Anterior cingulate cortex (tissue), 58 donors: ENCODE results near the gene POPDC2.
"Not testable (repeated sequence)": the region's sequence is repeated elsewhere in the genome, so short reads cannot be mapped to it uniquely, and the experiment has no call there.

ENCODE experiments used
- DNase-seq, 58 donors: peaks; one replicate each; lab custom pipeline; 2025; lab: John Stamatoyannopoulos, UW

The POPDC2 gene

DNA sequence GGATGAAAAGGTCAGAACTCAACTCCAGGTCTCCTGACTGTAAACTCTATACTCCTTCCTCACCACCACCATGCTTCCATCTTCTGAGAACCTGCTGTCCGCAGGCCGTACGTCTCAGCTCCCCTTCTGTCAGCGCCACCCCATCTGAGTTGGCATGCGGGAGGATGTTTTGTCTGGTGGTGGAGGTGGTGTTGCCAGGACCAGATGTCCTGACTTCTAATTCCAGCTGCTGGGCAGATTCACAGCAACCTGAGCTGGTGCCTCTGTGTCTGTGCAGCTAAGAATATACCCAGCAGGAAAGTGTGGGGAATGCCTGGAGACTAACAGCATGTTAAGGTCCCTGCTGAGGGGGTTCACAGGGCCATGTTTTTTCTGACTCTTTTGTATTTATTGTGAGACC is 39.5 kb downstream of the POPDC2 start:
- DNase-seq: no peak

DNA sequence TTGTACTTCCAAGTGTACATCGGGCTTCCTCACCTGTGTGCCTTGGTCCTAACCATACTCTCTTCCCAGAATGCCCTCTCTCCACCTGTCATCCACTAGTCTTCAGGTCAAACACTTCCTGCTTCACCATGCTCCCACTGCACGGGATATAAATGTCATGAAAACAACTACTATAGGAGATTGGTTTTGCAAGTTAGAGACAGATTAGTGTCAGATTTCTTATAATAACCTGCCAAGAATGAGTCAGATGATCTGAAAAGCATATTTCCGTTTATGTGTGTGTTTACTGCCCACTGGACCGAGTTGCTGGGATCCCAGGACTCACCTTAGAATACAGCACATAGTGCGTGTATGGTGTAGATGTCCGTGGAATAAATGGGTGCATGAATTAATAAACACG is 41.3 kb downstream of the POPDC2 start:
- no peak for DNase-seq

DNA sequence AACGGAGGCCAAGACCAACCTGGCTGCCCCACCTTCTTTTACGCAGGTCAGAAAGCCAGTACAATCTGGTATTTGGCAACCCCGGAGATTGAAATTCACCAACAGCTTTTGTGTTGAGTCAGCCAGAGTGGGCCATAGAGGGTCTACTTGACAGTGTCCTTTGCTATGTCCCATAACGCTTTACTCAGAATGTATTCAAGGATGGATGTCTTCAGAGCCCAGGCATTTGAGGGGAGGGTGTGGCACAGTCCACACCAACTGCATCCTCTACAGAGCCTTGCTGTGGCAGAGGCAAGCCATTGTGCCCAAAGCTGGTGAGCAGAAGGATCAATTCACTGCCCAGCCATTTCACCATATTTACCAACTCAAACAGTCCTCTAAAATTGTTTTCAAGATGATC is 44.3 kb downstream of the POPDC2 start:
- no peak for DNase-seq

DNA sequence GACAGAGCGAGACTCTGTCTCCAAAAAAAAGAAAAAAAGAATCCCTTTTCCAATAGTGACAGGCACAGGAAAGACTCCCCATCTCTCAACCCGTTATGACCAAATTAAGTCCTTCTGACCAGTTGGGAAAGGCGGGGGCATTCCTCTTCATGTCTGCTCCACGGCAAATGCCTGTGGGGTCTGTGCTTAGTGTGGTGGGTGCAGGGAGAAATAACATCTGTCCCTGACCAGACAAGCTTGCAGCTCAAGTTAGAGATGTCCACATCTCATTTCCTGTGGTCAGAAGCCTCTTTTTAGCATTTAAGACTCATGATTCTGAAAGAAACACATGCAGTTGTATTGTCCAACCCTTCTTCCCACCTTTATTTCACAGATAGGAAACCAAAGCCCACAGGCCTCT is 46.5 kb downstream of the POPDC2 start:
- DNase-seq: no peak

DNA sequence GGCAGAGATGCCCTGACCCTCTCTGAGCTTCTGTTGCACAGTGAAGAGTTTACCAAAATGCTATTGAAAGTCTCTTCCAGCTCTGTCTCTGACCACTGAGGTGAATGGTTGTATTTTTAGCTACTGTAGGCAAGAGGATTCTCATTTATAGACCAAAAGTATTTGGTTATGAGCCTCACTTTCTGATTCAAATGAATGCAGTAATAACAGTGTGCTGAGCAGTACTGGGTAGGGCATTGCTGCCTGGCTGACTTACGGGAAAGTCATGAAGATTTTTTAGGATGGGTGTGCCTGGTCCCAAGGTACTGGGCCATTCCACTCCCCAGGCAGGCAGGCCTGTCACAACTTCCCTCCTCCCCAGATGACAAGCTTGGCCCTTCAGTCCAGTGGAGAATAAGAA is 47.2 kb downstream of the POPDC2 start:
- no peak for DNase-seq

DNA sequence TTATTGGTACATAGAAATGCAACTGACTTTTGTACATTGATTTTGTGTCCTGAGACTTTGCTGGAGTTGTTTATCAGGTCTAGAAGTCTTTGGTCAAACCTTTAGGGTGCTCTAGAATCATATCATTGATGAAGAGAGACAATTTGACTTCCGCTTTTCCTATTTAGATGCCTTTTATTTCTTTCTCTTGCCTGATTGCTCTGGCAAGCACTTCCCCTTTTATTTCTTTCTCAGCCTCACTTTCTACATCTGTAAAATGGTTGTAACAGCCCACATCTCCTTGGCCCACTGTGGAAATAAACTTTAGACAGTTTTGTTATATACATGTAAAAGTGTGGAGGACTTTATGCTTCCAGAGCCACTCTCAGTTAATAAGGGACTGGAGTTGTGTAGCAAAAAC is 48.7 kb downstream of the POPDC2 start:
- DNase-seq: no peak

DNA sequence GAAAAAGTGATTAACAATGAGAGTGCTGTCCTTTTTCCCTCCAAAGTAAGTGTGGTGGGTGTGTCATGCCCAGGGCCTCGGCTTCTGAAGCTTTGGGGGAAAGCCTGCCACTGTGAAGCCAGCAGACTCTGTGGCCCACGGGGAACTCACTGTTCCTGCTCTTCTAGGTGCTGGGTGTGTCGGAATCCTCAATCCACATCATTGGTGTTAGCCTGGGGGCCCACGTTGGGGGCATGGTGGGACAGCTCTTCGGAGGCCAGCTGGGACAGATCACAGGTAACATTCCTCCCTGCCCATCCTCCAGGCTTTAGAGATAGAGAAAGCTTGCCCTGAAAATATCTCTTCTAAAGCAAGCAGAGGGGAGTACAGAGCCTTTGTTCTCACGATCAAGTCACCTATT is 51.1 kb downstream of the POPDC2 start:
- no peak for DNase-seq

DNA sequence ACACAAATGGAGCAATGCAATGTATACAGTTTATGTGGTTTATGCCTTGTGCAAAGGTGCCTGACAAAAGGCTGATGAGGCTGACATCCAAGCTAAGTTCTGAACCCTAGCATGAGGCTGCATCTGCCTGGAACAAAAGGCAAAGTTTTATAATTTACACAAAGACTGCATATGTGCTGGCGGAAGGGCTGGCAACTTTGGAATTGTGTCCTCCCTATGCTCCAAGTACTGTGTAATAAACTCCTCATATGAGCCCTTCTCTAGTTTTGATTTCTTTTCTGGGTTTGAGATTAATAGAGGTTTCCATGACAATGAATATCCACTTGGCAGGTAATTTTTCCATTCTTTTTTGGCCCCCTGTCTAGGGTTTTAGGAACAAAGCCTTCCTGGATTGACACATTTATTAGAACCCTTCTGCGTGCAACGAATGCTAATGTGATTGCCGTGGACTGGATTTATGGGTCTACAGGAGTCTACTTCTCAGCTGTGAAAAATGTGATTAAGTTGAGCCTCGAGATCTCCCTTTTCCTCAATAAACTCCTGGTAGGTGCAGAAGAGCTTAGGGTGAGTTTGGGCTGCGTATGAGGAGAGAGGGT is 51.9 kb downstream of the POPDC2 start:
- no peak for DNase-seq

DNA sequence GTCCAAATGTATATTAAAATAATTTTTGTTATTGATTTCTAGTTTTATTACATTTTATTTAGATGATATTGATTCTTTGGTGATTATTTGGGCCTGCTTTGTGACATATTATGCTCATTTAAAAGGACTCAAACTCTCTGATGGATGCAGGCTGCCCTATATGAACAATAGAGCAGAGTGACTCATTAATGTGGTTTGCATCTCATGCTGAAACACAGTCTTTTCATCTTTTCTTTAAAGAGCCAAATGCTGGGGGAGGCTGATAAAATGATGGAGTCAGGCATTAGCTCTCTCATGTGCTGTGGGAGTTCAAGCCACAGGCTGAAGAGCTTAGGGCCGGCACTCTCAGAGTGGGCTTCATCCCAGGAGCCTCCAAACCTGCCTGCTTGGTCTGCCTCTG is 55.5 kb downstream of the POPDC2 start:
- no peak for DNase-seq

DNA sequence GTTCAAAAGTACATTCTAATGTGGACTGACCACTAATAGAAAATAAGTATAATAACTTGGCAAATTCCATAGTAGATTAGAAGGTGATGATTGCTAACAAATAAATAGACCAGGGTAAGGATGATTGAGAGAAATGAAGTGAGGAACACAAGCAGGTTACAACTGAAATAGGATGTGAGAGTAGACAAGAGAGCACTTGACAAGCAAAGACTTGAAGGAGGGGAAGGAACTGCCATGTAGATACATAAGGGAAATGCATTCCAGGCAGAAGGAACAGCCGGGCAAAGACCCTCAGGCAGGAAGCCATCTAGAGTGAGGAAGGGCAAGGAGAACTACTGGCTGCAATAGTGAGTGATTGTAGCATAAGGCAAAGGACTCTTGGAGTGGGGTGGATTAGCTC is 57.7 kb downstream of the POPDC2 start:
- no peak for DNase-seq

DNA sequence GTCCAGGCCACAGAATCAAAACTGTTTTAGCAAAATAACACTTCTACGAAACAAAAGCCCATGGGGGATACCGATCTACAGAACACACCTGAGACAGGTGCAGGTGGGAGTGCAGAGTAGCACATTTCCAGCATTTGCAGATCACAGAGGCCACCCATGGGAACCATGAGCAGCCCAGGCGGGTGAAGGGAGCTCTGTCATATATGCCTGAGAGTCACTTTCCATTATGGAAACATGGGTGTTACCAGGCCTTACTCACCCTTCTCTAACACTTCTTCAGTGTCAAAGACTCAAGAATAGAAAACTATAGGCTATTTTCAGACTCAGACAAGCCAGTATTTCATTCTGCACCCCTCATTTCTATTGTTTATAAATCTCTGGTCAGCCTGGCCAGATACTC is 59.2 kb downstream of the POPDC2 start:
- DNase-seq: no peak

DNA sequence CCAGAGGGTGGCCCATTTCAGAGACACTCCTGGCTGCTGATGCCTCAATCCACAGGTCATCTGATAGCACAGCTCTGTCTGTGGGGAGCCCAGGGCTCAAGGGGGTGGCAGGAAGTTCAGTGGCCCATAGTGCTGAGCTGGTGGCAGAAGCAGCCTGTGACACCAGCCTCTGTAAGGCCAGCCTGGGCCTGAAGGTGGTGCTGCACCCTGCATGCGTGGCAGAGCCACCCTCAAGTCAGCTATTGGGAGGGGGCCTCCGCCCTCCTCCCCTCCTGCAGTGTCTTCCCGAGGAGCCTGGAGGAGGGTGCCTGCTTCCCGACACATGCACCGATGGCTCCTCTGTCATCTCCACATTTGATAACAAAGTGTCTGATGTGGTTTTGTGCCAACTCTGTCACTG is 59.7 kb downstream of the POPDC2 start:
- no peak for DNase-seq

DNA sequence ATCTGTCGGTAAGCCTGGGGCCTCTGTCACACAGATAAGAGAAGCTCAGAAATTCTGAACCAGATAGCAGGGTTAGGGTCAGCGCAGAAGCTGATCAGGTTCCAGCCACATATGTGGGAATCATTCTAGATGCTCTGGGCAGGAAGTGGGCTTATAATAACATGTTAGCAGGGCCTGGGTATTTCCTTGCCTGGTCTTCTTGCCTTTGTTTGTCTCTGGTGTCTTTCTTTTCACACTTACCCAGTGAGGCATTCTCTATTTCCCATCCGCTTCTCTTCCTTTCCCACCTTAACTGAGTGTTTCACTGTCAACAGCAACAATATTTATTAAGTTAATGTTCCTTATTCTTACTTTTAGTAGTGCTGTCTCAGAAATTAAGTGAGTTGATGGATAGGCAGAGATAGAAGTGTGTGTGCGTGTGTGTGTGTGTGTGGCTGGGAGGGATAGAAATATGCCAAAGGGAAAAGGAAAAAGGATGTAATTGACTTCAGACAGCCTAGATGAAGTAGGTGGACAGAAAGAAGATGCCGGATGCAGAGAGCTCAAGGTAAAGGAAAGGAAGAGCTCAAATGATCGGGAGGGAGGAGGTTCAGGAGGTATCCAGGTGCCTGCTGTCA is 60.7 kb downstream of the POPDC2 start:
- no peak for DNase-seq

DNA sequence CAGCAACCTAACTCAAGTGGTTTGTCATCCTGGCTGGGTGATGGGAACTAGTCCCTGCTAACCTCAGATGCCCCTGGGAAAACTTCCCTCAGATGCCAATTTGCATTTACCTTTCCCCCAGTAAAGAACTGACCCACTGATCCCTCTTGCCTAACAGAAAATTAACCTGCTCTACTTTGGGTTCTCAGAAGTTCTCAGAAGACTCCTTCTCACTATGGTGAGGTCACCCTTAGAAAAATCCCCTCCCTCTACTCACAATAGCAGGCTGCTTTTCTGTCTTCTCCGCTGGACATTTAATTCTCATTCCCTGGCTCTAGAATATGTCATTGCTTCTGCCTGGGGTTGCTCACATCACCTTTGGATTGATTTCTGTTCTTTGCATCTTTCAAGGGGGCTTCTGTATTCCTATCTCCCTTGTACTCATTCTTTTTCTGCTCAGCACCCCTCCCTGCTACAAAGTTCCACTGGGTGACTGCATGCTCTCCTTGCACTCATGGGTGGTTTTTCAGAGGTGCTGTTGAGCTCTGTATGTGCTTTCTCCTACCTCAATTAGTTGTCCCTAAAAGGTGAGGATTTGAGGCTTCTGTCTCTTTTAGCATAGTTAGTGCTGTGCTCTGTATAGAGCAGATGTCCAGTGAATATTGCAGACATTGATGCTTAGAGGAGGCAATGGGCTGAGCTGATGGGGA is 61.8 kb downstream of the POPDC2 start:
- no peak for DNase-seq

DNA sequence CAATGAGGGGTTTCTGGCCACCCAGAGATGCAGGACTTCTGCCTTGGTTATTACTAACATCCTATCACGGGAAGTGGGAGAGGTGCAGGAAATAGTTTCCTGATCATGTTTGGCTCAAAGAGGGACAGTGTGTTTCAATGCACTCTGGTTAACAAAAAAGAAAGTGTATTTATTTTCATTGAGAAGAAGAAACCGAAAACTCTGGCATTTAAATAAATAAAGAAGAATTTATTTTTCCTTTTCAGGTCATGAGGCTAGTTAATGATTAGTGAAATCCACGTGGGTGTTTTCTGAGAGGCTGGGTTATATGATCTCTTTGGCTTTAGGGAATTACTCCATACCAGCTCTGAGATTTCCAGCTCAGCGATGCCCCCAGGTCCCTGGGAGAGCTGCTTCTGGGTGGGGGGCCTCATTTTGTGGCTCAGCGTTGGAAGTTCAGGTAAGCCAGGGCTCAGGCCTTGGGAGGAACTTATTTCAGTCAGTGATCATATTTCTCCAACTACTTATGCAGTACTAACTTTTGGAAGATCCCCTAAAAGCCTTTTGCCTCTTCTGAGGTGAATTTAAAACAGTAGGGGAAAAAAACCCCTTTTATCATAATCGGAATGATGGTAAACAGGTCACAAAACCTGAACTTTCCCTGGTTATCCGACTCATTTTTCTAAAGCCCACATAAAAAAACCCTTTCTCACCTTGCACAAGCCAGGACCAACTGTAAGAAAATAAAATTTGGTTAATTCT is 62.7 kb downstream of the POPDC2 start, which contains the start of gene PLA1A:
Gene PLA1A, plus strand, starts transcription at position 338 of the 741 bp plus-strand sequence. Its CDS starts 29 bp downstream, at position 367.
- no peak for DNase-seq

DNA sequence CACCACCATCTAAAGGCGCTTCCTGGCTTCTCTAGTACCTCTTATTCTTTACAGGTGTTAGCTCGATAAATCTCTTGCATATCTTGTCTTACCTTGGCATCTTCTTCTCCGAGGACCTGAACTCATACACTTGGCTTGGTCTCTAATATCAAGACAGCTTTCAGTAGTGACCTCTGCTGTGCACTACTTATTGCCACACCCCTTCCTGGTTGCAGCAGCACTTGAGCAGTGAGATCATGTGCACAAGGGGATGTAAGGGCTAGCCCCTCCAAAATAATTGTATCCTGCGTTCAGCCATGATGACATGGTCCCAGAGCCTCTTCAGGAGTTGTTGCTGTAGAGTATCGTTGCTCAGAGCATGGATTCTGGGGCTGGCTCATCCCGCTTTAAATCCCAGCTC is 64.0 kb downstream of the POPDC2 start:
- no peak for DNase-seq

DNA sequence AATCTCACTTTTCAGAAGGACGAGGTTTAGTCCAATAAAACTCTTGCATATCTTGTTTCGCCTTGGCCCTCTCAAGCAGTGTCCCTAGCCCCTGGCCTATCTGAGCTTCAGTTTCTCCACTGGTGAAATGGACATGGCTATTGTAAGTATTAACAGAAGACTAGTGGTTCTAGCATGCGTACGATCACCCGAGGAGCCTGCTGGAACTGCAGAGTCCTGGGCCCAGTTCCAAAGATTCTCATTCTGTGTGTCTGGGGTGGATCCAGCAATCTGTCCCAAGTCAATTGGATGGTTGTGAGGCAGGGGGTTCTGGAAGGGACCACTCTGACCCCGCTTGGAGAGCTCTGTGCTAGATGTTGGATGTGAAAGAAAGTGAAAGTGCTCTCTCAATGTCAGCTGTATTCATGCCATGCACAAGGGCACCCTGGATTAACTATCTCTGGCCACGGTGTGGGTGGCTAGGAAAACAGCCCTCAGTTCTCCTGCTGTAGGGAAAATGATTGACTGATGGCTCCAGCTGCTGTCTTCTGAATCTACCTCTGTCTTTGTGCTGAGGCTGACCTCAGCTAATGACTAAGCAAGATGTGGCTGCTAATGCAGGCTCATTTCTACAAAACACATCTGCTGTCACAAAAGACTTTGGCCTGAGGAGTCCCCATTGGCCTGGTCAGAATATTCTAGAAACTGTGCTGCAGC is 64.6 kb downstream of the POPDC2 start:
- peak in 2 of 58 donors; percentile 7 to 34 for DNase-seq

DNA sequence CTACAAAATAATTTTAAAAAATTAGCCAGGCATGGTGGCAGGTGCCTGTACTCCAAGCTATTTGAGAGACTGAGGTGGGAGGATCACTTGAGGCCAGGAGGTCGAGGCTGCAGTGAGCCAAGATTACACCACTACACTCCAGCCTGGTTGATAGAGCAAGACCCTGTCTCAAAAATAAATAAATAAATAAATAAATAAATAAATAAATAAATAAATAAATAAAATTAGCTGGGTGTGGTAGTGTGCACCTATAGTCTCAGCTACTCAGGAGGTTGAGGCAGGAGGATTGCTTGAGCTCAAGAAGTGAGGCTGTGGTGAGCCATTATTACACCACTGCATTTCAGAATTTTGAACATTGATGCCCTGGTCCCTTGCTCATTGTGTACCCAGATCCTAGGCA is 65.5 kb downstream of the POPDC2 start:
- DNase-seq: not testable (repeated sequence)

DNA sequence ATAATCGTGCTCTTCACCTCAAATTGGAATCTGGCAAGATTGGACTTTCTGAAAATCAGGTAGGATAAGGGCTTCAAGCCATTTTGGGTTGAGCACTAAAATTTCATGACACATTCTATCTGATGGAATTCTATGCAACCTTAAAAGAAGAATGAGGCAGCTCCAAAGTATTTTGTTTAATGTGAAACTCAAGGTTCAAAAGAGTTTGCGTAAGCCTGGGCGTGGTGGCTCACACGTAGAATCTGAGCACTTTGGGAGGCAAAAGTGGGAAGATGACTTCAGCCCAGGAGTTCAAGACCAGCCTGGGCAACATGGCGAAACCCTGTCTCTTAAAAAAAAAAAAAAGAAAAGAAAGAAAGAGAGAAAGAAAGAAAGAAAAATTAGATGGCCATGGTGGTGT is 66.3 kb downstream of the POPDC2 start:
- DNase-seq: no peak

DNA sequence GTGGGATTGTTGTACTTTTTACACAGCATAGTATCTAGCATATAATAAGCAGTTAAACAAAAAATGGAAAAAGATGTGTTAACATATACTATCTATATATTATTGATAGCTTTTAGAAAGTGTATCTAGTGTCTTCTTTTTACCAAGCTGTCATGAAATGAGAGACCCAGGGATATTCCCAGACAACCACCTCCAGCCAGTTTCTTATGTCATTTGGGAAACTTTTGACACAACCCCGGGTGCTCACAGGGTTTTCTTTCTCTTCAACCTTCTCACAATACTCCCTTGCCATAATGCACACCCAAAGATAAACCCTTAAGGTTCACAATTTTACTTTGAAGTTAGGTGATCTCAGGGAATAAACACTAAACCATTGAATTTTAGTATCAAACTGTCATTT is 67.5 kb downstream of the POPDC2 start:
- DNase-seq: no peak
